ENCODE data around the gene CD86.
"Not testable (repeated sequence)": the region's sequence is repeated elsewhere in the genome, so short reads cannot be mapped to it uniquely, and the experiment has no call there.

DNA sequence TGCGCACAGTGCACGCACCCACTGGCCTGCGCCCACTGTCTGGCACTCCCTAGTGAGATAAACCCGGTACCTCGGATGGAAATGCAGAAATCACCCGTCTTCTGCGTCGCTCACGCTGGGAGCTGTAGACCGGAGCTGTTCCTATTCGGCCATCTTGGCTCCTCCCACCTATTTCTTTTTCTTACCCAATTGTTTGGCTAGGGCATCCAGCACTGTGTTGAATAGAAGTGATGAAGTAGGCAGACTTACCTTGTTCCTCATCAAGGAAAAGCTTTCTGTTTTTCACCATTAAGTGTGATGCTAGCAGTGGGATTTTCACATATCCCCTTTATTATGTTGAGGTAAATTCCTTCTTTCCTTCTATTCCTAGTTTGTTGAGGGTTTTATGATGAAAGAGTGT is 7.4 kb upstream of the CD86 start:
- TF ChIP-seq, protein P1, sequence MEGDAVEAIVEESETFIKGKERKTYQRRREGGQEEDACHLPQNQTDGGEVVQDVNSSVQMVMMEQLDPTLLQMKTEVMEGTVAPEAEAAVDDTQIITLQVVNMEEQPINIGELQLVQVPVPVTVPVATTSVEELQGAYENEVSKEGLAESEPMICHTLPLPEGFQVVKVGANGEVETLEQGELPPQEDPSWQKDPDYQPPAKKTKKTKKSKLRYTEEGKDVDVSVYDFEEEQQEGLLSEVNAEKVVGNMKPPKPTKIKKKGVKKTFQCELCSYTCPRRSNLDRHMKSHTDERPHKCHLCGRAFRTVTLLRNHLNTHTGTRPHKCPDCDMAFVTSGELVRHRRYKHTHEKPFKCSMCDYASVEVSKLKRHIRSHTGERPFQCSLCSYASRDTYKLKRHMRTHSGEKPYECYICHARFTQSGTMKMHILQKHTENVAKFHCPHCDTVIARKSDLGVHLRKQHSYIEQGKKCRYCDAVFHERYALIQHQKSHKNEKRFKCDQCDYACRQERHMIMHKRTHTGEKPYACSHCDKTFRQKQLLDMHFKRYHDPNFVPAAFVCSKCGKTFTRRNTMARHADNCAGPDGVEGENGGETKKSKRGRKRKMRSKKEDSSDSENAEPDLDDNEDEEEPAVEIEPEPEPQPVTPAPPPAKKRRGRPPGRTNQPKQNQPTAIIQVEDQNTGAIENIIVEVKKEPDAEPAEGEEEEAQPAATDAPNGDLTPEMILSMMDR (IDR thresholded peaks at IDR 0.05): not testable (repeated sequence)
- TF ChIP-seq POLR2AphosphoS5, TCF7L2 (IDR thresholded peaks at IDR 0.05; ENCODE audit: low read depth, low read length): not testable (repeated sequence)
- TF ChIP-seq, protein P2, sequence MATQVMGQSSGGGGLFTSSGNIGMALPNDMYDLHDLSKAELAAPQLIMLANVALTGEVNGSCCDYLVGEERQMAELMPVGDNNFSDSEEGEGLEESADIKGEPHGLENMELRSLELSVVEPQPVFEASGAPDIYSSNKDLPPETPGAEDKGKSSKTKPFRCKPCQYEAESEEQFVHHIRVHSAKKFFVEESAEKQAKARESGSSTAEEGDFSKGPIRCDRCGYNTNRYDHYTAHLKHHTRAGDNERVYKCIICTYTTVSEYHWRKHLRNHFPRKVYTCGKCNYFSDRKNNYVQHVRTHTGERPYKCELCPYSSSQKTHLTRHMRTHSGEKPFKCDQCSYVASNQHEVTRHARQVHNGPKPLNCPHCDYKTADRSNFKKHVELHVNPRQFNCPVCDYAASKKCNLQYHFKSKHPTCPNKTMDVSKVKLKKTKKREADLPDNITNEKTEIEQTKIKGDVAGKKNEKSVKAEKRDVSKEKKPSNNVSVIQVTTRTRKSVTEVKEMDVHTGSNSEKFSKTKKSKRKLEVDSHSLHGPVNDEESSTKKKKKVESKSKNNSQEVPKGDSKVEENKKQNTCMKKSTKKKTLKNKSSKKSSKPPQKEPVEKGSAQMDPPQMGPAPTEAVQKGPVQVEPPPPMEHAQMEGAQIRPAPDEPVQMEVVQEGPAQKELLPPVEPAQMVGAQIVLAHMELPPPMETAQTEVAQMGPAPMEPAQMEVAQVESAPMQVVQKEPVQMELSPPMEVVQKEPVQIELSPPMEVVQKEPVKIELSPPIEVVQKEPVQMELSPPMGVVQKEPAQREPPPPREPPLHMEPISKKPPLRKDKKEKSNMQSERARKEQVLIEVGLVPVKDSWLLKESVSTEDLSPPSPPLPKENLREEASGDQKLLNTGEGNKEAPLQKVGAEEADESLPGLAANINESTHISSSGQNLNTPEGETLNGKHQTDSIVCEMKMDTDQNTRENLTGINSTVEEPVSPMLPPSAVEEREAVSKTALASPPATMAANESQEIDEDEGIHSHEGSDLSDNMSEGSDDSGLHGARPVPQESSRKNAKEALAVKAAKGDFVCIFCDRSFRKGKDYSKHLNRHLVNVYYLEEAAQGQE (IDR thresholded peaks at IDR 0.05; ENCODE audit: insufficient read depth in 1 of 2, low read depth in 2 of 2, low read length in 1 of 2): not testable (repeated sequence)
